ENCODE data around the gene TECPR2.

GRCh38 chr14:102333795-102334705, 28.7 kb upstream of the TECPR2 start:
- TF ChIP-seq POLR2AphosphoS5 (IDR thresholded peaks at IDR 0.05; ENCODE audit: low read depth, low read length) (no peak), REST (IDR thresholded peaks at IDR 0.05; ENCODE audit: insufficient read depth in 1 of 2, low read depth in 2 of 2, low read length in 2 of 2) (no peak)
